Kidney capillary endothelial cell (primary cell): ENCODE results near the gene SDE2.
"Not testable (repeated sequence)": the region's sequence is repeated elsewhere in the genome, so short reads cannot be mapped to it uniquely, and the experiment has no call there.

Experiments
- DNase-seq: peaks from one replicate; pipeline ENCODE4 v3.0.0-alpha.2; 2018; ENCODE audit warnings: low spot score

Gene SDE2

GRCh38 chr1:225975146-225975545 lies 24.0 kb downstream of the SDE2 start:
- not testable (repeated sequence) for DNase-seq

- no peak for DNase-seq
Observed at GRCh38 chr1:225974454-225974853, 24.7 kb downstream of the SDE2 start.

GRCh38 chr1:225973158-225973557 lies 26.0 kb downstream of the SDE2 start:
- DNase-seq, result no peak

- no peak for DNase-seq
Observed at GRCh38 chr1:225972344-225973152, 26.6 kb downstream of the SDE2 start.

GRCh38 chr1:225970592-225971157 lies 28.5 kb downstream of the SDE2 start:
- DNase-seq, result not testable (repeated sequence)

GRCh38 chr1:225969751-225970150 lies 29.4 kb downstream of the SDE2 start:
- DNase-seq, result not testable (repeated sequence)

- no peak for DNase-seq
Observed at GRCh38 chr1:225965231-225965630, 33.9 kb downstream of the SDE2 start.

- DNase-seq, result no peak
Observed at GRCh38 chr1:225963735-225964530, 35.2 kb downstream of the SDE2 start.

GRCh38 chr1:225962440-225962975 lies 36.6 kb downstream of the SDE2 start:
- no peak for DNase-seq

- DNase-seq, result no peak
Observed at GRCh38 chr1:225961659-225962439, 37.3 kb downstream of the SDE2 start.

- no peak for DNase-seq
Observed at GRCh38 chr1:225958041-225958440, 41.1 kb downstream of the SDE2 start.

GRCh38 chr1:225954753-225955152 lies 44.4 kb downstream of the SDE2 start:
- no peak for DNase-seq

GRCh38 chr1:225953315-225953714 lies 45.8 kb downstream of the SDE2 start:
- no peak for DNase-seq

GRCh38 chr1:225950905-225951497 lies 48.1 kb downstream of the SDE2 start:
- DNase-seq, result no peak

- no peak for DNase-seq
Observed at GRCh38 chr1:225949041-225949440, 50.1 kb downstream of the SDE2 start.

- DNase-seq, result no peak
Observed at GRCh38 chr1:225946803-225947202, 52.3 kb downstream of the SDE2 start.

- no peak for DNase-seq
Observed at GRCh38 chr1:225946082-225946620, 53.0 kb downstream of the SDE2 start.

- DNase-seq, result no peak
Observed at GRCh38 chr1:225945564-225945963, 53.6 kb downstream of the SDE2 start.

- no peak for DNase-seq
Observed at GRCh38 chr1:225944951-225945350, 54.2 kb downstream of the SDE2 start.

- no peak for DNase-seq
Observed at GRCh38 chr1:225944387-225944786, 54.8 kb downstream of the SDE2 start.

GRCh38 chr1:225943582-225943981 lies 55.6 kb downstream of the SDE2 start:
- no peak for DNase-seq
